RPMI8226 (cell line): ENCODE data around the gene NXNL2.

ENCODE experiments used
- DNase-seq: peaks from one replicate; pipeline ENCODE4 v3.0.0-alpha.2; 2015

NXNL2 gene

GRCh38 chr9:88534456-88535225 is at the start of gene NXNL2:
TSS of gene NXNL2 (plus strand) at chr9:88535178. CDS start at chr9:88535435, 257 bp downstream.
- no peak for DNase-seq

DNA sequence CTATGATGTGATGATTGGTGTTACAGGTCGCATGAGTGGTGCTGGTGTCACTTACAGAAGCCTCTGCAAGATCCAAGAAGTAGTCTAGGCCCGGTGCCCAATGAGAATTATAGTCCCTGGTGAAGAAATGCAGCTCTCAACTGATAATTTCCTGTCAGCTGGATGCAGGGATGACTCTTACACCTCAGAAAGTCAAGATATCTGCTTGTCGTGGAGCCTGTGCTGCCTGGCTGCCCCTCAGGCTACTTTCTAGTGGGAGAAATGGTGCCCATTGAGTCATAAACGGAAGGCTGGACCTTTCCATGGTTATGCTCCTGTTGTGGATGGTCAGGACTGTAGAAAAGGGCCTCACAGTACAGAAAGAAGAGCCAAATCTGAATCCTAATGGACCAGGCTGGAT is 46.8 kb upstream of the NXNL2 start:
- DNase-seq: no peak

GRCh38 chr9:88494983-88495721 is 39.8 kb upstream of the NXNL2 start:
- DNase-seq: no peak

GRCh38 chr9:88497224-88497623 is 37.8 kb upstream of the NXNL2 start:
- no peak for DNase-seq

- no peak for DNase-seq
These were observed 36.1 kb upstream of the NXNL2 start for GRCh38 chr9:88498880-88499279.

- DNase-seq: no peak
These were observed 33.9 kb upstream of the NXNL2 start for GRCh38 chr9:88501086-88501485.

DNA sequence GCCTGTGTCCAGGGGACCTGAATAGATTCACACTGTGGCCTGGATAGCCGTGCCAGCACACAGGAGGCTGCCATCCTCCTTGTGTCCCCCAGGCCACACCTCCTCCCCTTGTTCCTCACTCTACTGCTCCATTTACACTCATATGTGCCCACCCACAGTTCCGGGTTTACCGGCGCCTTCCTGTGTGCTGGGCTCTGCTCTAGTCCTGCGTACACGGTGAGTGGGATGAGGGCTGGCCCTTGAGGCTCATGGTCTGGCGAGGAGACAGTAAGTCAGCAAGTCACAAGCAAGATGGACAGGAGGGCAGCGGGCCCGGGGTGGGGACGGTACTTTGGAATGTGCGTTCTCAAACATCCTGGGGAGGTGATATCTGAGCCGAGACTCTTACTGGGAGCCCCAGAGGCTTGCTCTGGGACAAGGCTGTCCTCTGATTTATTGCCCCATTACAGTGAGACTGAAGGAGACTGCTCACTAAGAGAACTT is 32.4 kb upstream of the NXNL2 start:
- DNase-seq: no peak

GRCh38 chr9:88503081-88503844 is 31.7 kb upstream of the NXNL2 start:
- DNase-seq: no peak

- no peak for DNase-seq
These were observed 30.9 kb upstream of the NXNL2 start for GRCh38 chr9:88503845-88504764.

- no peak for DNase-seq
These were observed 26.7 kb upstream of the NXNL2 start for GRCh38 chr9:88508326-88508725.

GRCh38 chr9:88511906-88512305 is 23.1 kb upstream of the NXNL2 start:
- DNase-seq: no peak

DNA sequence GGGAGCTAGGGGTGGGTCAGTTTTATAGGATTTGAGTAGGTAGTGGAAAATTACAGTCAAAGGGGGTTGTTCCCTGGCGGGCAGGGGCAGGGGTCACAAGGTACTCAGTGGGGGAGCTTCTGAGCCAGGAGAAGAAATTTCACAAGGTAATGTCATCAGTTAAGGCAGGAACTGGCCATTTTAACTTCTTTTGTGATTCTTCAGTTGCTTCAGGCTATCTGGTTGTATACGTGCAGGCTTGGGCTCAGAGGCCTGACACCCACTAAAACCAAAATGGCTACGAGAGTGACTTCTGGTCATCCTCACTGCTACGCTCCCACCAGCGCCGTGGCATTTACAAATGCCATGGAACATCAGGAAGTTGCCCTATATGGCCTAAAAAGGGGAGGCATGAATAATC is 20.7 kb upstream of the NXNL2 start:
- no peak for DNase-seq

- no peak for DNase-seq
These were observed 13.7 kb upstream of the NXNL2 start for GRCh38 chr9:88521308-88521707.

DNA sequence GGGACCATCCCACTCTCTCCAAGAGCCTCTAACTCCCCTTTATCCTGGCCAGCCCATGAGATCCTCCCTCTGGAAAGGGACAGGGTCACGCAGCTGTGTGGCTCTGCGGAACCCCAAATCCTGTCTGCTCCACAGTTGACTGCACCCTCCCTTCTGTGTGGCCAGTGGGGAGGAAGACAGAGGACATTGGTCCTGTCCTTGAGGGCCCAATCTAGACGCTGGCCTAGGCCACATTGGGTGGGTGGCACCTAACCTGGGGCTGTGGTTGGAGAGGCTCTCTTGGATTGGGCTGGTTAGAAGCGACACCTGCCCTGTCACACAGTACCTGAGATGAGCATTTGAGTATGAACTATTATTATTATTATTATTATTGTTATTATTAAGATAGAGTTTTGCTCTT is 12.6 kb upstream of the NXNL2 start:
- DNase-seq: no peak

- DNase-seq: no peak
These were observed 11.9 kb upstream of the NXNL2 start for GRCh38 chr9:88523056-88523455.

DNA sequence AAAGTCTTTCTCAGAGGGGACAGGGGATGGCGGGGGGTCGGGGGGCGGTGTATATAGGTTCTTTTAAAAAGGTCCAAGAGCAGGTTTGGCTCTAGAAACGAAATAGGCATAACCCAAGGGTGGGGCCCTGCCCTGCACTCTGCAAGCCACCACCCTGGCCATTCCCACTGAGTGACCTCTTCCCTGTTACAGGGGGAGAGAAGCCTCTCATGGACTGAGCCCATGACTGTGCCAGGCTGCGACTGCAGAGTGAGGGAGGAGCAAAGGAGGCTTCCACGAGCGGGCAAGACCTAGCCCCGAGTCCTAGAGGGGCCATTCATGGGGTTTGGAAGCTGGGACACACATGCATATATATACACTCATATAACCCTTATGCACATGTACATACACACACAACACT is 10.1 kb upstream of the NXNL2 start:
- DNase-seq: no peak

- DNase-seq: no peak
These were observed 7.4 kb upstream of the NXNL2 start for GRCh38 chr9:88527618-88528017.

DNA sequence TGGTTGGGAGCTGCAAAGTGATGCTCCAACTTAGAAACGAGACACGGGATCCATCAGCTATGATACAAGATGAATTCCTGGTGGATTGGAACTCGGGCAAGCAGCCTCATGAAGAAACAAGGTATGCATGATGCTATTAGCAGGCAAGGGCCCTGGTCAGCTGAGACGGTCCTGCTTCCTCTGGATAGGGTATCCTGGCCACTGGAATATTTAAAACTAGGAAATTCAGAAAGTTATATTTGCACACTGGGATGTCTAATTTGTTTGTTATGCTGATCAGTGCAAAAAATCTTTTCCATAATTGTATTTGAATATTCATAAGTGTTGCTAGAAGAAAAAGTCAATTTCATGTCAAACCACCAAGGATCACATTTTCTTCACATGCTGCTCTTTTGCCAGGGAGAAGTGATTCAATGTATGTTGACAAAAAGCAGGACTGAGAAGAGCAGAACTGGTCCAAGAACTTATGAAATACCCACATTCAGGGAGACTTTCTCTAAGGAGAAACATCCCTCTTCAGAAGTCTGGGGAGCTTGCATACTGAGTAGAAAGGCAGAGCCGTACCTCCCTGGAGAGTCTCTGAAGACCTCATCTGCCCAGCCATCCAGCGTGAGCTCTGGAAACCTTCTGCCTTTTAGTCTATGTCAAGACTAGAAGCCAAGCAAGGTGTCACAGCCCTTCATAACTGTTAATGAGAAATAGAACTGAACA is 6.7 kb upstream of the NXNL2 start:
- no peak for DNase-seq

GRCh38 chr9:88529496-88529895 is 5.5 kb upstream of the NXNL2 start:
- no peak for DNase-seq

- no peak for DNase-seq
These were observed 4.9 kb upstream of the NXNL2 start for GRCh38 chr9:88530051-88530450.

DNA sequence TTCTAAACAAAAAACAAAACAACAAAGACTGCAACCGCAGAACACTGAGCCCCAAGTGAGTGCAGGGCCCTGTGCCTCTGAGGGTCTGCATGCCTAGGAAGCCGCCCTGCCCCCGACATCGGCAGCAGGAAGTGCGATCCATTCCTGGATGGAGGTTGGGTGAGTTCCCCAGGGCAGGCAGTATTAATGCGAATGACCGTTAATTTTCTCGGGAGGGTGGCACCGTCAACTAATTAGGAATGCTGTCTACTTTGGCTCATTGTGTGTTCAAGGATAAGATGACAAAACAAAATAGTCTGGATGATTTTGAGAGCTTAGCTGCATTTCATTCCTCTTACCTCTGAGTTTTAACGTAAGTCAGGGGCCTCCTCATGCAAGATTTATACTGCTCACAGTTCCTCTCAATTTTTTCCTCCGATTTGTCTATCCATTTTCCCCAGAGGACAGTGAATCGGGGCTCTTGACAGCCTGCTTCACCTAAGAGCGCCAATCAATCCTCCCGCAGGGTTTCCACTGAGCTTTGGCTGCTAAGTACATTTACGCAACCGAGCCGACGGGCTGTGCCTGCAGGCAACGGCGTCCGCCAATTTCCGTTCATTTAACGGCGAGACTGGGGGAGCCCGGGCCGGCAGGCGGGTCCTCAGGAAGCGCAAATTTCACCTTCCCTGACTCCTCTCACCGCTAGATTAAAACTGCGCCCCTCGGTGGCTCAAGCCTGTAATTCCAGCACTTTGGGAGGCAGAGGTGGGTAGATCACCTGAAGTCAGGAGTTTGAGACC is 2.9 kb upstream of the NXNL2 start:
- no peak for DNase-seq
